IPS-NIHi11 (cell line): ENCODE data around the gene ZNF385B.

Source experiments
- DNase-seq: peaks from one replicate; pipeline ENCODE4 v3.0.0; 2012; ENCODE audit warnings: mixed read lengths, low spot score

ZNF385B gene

DNA sequence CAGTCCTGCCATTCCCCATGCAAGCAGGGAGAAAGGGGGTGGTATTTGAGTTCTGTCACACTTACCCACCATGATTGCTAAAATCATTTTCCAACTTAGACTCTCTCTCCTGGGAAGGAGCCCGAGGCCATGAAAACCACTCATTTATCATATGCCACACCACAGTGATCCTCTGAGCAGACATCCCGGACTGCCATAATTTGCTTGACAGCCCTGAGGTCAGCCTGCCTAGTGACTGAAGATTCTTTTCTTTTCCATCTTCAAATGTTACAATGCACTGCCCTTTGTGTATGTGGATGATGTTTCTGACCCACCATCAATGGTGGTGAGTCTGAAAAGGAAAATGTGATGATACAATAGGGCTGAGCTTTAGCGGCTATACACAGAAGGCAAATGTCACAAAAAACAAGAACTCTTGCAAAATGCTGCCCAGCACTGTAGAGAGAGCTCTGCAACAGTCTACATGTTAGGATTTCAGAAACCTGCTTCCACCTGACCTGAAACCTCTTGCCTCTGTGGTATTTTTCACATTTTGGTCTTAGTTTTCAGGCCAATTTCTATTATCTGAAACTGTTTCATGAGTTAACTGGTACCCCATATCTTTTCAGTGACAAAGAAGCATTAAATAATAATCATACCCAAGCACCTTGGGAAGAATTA lies 272.8 kb downstream of the ZNF385B start:
- DNase-seq: no peak

DNA sequence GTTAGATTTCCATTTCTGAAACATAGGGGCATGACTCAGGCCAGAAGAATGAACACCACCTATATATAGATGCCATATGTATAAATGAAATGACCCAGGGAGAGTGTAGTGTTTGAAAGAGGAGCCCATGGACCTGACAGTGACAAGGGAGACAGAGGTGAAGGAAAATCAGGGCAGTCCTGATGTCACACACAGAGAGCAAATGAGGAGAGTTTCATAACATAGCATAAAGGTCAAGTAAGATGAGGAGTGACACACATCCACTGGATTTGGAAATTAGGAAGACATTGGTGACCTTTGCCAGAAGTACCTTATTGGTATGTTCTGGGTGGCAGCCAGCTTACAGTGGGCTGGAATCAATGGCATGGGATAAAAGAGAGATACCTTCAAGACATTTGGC lies 276.7 kb downstream of the ZNF385B start:
- DNase-seq: no peak

DNA sequence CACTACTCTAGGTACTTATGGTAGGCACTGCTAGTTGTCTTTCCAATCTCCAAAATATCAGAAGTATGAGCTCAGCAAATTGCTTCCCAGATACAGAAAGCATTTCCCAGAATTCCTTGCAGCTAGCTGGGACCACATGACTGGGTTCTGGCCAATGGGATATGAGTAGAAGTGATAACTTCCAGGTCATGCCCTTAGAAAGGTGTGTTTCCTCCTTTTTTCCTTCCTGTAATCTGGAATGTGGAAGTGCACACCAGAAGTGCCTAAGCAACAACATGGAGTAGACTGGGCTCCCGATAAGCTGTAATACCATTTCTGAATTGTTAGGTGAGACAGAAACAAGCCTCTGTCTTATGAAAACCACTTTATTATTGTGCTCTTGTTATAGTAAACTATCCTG lies 279.8 kb downstream of the ZNF385B start:
- no peak for DNase-seq

DNA sequence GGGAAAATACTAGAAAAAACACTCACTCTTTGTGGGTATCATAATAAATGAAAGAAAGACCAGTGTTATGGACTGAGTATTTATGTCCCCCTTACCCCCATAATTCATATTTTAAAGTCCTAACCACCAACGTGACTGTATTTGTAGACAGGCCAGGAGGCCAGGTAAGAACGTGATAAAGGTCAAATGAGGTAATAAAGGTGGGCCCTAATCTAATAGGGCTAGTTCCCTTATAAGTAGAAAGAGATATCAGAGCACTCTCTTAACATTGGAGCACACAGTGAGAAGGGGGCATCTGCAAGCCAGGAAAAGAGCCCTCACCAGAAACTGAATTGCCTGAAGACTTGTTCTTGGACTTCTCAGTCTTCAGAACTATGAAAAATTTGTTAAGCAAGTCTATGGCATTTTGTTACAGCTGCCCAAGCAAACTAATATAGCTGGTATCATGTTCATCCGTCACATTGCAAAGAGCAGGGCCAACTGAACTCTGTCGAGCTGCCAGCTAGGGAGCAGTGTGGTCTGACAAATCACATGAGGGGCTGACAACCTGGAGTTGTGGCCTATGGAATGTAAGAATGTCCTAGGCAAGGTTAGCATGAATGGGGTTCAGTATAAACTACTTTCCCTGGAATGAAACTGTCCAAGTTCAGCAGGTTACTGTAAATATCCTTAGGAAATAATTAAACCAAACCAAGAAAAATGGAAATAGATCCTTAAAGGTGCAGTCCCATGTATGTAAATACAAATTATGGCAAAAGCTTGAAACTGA lies 280.9 kb downstream of the ZNF385B start:
- DNase-seq: no peak

DNA sequence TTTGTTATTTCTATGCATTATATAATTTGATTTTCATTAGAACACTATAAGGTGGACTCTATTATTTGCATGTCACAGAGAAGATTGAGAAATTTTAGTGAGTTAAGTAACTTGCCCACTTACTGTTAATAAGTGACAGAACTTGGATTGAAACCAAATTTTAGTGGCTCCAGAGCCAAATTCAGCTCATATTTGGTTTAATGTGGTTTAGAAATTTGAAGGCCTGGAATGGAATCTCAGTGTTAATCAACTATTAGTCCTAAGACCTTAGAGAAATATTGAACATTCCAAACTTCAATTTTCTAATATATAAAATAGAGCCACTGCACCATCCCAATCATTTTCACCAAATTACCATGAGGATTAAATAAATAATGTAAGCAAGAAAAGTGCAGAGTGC lies 281.6 kb downstream of the ZNF385B start:
- DNase-seq: no peak

DNA sequence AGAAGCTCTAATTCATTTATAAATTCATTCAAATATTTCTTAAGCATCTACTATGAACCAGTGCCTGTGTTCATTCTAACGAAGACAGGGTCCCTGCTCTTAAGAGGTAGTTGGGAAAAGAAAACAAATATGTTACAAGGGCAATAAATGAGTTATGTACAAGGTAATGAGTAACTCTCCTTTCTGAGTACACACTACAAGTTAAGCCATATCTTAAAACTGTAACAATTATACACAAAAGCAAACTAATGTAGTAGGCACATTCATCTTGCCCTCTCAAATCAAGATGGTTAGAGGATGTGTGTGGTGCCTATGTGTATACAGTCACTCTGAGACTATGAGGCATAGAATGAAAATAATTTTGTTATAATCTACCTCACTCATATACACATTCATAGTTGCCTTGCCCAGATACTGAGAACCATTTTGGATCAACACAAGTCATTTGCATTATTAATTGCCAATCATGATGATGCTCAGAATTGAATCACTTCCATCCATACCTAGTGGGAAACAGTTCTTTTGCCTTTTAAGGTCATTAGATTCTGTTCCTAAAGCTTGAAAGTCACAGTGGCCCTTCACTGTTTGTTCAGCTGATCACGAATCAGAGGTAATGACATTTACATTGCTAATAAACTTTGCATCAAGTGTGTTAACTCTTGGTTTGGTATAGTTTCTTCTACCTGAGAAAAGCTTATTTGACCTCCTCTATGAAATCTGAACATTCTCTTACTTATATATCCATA lies 283.1 kb downstream of the ZNF385B start:
- DNase-seq: no peak

DNA sequence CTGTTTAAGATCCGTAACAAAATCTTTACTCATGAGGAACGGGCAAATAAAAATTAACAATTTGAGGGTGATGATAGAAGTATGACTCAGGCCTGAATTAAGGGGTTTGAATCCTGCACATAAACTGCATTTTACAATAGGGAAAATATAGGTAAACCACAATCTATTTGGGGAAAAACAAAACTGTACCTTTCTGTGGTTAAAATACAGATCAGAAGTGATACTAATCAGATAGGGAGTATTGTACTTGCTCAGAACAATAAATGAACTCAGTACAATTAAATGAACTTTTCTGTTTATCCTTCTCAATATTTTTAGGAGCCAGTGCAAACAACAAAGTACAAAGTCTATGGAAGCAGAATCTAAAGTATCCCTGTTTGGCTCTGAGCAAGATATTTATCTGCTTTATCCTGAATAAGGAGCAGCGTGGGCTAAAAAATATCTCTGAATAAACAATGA lies 287.3 kb downstream of the ZNF385B start:
- DNase-seq: no peak

DNA sequence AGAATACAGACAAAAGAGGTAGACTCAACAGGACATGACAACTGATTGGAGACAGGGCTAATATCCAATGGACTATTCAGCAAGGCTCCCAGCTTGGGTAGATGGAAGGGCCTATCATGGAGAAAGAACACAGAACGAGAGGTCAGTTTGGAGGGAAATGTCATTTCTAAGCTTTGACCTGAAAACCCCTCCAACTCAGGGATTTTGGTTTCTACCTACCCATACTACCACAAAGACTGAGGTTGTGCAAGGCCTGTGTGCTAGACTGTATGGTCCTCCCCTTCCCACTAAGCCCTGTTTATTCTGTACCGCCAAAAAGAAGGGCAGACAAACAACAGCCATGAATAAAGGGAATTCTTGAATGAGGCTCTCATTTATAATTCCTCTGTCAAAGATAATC lies 288.9 kb downstream of the ZNF385B start:
- DNase-seq: no peak

DNA sequence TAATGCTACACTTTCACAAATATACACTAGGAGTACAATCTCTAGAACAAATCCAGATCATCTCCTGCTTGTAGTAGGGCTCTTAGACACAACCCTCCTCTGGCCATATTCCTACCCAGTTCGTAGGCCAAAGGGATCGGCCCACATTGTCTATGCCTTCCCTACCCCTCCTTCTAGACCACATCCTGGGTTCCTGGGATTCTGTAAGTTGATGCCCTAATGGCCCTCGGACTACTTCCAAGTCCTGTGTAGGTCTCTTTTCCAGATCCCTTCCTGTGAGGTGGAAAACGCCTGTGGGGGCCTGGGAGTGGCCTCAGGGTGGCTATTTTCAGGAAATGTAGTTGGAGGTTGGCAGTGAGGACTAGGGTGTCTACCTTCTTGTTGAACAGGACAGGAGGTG lies 289.7 kb downstream of the ZNF385B start:
- no peak for DNase-seq

DNA sequence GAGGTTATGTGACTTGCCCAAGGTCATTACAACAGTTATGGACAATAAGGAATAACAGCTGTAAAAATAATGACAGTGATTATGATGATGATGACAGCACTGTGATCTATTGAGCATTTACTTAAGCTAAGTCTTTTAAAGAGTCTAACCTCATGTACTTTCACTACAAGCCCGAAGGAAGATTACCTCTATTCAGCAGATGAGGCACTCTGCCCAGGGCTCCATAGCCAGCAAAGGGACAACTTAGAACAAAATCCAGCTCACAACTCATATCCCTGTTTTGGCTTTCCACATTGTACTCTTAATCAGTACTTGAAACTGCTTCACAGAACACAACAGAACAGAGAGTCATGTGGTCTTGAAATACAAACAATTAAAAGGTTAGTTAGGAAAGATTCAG lies 290.2 kb downstream of the ZNF385B start:
- no peak for DNase-seq

DNA sequence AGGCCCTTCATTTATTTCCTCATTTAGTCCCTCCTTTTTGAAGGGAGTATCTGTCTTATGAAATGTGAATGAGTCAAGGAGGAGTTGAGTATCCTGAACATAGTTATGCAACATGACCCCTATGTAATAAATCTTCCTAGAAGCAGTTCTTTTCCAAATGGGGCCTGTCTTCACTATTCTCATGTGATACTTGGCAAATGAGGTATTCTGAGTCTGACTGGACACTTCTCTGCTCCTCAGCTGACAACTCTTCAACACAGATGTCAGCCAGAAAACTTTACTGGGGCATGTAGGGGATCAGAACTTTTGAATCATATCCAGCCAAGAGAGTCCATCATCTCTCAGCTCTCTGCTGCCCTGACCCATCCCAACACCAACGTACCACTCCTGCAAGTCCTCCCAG lies 291.6 kb downstream of the ZNF385B start:
- no peak for DNase-seq

DNA sequence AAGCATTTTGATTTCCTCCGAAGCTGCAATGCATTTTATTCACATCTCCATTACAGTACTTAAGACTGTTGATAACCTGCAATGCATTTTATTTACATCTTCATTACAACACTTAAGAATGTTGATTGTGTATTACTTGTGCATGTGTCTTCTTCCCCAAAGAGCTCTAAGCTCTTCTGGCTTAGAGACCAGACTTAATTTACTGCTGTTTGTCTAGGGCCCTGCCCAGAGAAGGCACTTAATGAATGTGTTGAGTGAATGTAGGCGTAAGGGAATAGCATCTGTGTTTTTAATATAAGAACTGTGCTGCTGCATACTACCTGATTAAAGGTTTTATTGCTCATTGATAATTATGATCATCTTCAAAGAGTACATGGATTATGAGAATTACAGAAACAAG lies 295.6 kb downstream of the ZNF385B start:
- DNase-seq: no peak

DNA sequence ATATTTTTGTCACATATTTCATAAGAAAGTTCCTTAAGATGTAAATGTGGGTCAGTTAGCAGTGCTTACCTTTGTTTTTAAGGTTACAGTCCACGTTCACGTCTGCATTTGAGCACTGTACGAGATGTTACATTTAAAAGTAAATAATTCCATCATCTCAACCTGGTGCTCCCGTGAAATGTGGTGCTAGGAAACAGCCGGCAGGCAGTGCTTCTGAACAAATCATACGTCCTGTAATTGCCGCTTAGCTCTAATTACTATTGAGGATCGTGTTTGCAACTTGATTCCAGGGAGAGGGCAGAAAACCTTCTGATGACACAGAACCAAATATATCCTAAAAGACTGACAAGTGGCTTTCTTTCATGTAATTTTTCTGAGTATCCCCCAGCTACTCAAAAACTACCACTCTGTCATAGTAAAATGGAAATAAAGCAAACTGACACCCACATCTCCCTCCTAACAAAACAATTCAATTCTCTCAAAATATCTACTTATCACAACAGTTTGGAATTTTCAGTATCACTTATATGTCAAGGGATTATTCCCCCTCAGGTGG lies 299.0 kb downstream of the ZNF385B start:
- DNase-seq: peak; percentile 10

DNA sequence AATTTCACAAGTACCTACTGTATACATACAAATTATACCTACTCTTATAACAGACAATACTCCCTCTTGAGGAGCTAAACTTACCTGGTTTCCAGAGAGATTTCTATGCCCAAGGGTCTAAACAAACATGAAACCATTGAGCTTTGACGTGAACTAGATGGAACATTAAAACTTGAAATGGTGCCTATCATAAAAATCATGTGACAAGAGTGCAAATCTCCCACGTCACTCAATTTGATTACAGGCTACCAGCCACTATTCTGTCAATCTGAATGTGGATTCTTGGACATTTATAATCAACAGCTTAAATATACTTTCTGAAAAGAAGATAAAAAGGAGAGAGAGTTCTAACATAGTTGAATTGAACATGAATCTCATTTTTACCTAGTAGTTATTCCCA lies 299.7 kb downstream of the ZNF385B start:
- no peak for DNase-seq

DNA sequence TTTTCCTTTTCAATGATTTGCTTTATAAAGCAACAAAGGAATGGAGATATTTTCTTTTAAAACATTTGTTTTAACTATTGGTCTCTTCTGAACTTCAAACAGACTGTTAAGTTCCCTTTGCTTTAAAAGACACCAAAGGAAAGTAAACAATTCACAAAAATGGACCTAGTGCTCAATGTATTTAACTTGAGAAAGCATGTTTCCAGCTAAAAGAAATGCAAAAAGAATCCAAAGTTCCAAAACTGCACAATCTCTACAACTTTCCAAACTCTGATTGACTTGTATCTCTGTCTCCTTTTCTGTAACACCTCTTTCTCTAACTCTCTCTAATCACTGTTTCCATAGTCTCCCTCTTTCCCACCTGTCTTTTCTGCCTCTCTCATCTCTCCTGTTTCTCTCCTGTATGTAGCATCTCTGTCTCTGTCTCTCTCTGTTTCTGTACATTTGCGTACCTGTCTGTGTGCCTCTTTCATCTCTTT lies 301.1 kb downstream of the ZNF385B start:
- no peak for DNase-seq

DNA sequence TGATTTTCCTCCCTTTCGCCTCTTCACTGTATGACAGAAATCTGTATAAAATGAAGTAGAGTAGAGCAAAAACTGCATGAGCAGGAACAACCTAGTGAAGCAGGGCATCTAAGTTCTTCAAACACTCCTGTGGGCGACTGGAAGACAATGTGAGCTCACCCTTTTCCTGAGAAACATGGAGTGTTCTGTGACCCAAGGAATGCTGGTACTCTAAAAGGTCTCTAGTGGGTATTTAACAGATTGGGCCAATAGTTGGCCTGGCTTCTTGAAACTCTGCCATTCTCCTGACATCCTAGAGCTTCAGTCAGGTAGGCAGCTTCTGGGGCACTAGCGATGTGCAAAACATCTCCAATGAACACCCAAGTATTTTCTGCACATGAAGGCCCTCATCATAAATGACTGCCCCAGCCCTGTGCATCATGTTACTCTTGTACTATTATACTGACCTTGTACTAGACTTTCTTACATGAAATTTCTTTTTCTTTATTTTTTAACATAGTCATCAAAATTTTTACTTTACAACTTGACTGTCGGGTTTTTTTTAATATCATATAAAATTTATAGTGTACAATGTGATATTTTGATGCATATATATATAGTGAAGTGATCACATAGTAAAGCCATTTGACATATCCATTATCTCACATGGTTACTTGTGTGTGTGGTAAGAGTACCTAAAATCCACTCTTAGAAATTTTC lies 302.2 kb downstream of the ZNF385B start:
- DNase-seq: no peak

DNA sequence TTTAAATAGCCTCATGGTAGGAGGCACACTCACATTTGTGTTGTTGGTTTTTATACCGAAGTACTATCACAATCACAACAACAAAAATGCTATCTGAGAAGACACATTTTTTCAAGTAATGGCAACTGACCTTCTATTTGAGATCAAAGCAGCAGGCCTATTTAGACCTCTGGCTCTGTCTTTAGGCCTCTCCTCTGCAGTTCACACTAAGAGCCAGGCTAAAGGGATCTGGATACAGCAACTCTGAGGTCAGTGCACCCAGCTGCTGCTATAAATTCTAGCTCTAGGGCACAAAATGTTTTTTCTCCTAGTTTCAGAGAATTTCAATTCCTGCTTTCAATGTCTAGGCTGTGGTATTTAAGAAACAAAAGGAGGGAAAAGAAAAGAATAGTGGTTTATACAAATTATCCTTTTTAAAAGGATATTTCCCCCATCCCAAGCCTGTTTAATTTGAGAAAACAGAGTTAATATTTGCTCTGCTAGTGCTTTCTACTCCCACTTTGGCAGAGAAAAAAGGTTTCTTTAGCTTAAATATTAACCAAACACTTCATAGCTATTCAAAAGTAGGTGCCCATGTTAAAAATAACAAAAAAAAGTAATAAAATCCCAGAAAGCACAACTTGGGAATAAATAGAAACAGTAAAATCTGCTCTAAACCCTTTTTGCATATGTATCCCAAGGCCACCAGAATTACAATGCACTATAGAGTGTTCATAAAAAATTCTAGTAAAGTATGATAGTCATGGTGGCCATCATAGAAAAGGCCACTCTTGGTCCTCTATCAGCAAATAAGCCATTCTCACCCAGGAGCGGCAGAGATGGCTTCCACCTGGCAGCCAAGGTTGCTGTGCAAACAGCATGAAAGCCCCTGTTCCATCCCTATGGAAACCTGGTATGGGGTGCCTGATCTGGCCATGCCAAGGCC lies 303.1 kb downstream of the ZNF385B start:
- DNase-seq: no peak

DNA sequence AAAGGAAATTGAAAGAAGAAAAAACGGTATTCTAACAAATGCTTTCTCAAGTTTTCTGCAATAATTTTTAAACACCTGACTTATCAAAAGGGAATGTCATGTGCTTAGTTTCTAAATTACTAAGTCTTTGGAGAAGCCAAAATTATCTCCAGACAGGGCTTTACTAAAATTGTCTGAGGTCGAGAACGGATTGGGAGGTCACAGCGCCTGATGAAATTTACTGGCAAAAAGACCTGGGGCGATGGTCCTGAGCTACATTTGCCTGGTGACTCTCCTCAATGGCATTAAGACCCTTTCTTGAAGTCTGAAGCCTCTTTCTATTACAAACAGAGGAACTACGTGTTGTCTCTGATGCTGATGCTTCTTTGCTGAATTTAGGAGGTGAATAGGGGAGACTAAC lies 305.0 kb downstream of the ZNF385B start:
- no peak for DNase-seq

DNA sequence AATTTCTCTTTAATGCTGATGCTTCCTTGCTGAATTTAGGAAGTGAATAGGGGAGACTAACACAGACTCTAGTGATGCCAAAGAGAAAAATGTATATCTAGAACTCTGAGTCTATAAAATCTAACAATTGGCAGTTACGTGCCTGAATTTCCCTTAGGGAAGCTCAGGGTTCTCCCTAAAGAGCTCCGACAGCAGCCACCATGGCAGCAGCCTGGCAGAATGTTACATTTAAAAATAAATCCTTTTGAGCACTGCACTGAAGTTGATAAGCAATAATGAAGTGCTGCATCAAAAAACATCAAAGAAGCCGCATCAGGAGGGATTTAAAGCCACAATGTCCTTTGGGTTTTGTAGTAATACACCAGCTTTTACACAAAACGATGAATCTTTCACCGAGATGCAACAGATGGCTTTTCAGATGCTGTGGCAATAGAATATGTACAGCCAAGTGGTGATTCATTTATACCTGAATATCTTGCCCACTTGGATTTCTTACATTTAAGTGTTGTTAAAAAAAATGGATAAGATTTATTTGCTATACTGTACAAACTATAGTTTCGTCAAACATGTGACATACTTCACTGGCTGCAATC lies 305.6 kb downstream of the ZNF385B start:
- DNase-seq: no peak

DNA sequence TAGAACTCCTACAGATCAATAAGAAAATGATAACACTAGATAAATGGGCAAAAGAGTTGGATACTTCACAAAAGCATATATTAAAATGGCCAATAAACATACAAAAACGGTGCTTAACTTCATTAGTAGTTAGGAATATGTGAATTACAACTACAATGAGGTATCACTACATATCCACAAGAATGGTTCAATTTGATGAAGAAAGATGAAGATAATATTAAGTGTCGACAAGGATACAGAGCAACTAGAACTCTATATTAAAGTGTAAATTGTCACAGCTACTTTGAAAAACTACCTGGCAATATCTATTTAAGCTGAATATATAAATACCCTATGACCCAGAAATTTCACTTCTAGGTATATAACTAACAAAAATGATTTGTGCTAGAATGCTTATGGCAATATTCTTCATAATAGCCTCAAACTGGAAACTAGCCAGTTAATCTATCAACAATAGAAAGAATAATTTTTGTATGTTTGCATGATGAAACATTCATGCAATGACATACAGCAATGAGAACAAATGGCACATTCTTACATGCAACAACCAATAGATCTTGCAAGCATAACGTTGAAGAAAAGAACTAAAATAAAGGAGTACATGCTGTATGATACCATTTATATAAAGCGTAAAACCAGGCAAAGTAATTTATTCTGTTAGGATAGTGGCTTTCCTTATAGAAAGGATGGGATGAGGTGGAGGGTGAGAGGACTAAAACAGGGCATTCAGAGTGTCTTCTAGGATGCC lies 306.6 kb downstream of the ZNF385B start:
- no peak for DNase-seq
